Measurements from ENCODE around the gene SPDYE8. TPM values are rescaled to one million over a fixed set of nuclear protein-coding genes. Genes with fewer than 3 reads are reported as not detected.
"Not testable (repeated sequence)": the region's sequence is repeated elsewhere in the genome, so short reads cannot be mapped to it uniquely, and the experiment has no call there.

Gene SPDYE8
- not detected for total RNA-seq
- long read RNA-seq = 0 reads

GRCh38 chr7:73029666-73030065 is at the start of gene SPDYE8:
SPDYE8 (minus strand) TSS chr7:73029766; CDS start chr7:73027966, 1,800 bp downstream.
- H3K36me3 ChIP-seq = not testable (repeated sequence)

DNA sequence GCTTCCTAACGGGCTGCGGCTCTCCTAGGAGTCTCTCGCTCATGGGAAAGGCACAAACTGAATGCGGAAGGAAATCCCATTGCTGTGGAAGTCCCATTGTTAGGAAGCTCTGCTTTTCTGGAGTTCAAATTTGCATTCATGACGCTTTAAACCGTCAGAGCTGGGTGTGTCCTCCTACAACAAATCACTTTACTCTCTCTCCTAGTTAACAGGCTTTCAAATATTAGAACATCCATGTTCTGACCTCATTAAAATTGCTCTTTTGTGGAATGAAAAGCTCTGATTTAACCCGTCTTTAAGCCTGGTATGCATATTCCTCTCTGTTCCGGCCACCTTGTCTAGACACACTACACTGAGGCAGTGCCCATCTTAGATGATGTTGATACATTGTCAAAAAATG is 28.2 kb upstream of the SPDYE8 start, which contains the start of gene SPDYE11:
Gene SPDYE11, minus strand, starts transcription at position 101 of the 400 bp plus-strand sequence. CDS start 1,800 bp downstream, outside the sequence.
- H3K9me3 ChIP-seq (replicated peaks); H3K4me1 ChIP-seq; DNase-seq; intact Hi-C loops (cut with micrococcal nuclease); H3K27me3 ChIP-seq (ENCODE audit: low read depth); H3K27ac ChIP-seq (replicated peaks); H3K4me3 ChIP-seq; H3K36me3 ChIP-seq: not testable (repeated sequence)

More at GRCh38 chr7:73029666-73030065, at the start of gene SPDYE8:
- H3K9me3 ChIP-seq (replicated peaks); DNase-seq; H3K4me1 ChIP-seq; H3K4me3 ChIP-seq; H3K27me3 ChIP-seq (ENCODE audit: low read depth); H3K27ac ChIP-seq (replicated peaks); intact Hi-C loops (cut with micrococcal nuclease): not testable (repeated sequence)

DNA sequence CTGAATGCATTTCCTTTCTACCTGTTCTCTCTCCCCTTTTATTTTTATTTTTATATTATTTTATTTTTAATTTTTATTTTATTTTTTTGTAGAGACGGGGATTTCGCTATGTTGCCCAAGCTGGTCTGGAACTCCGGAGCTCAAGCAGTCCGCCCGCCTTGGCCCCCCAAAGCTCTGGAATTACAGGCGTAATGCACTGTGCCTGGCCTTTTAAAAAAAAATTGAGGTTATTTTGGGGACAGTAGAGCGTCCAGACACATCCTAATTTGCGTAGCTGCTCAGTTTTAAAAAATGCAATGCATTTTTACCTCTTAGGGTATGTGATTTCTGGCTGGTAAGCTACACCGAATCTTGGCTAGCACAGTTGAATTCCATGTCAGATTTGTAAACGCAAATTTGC is 23.1 kb downstream of the SPDYE8 start:
- Histone ChIP-seq H3K4me3 (peak overlapping the region; percentile 77), H3K4me1 (peaks cover 13% of the 10 kb centered on the region), H3K27ac (replicated peaks) (peak overlapping the region; percentile 94)
- DNase-seq = peak; percentile 9
- H3K27me3 ChIP-seq (ENCODE audit: low read depth); intact Hi-C loops (cut with micrococcal nuclease); H3K9me3 ChIP-seq (replicated peaks); H3K36me3 ChIP-seq: not testable (repeated sequence)

DNA sequence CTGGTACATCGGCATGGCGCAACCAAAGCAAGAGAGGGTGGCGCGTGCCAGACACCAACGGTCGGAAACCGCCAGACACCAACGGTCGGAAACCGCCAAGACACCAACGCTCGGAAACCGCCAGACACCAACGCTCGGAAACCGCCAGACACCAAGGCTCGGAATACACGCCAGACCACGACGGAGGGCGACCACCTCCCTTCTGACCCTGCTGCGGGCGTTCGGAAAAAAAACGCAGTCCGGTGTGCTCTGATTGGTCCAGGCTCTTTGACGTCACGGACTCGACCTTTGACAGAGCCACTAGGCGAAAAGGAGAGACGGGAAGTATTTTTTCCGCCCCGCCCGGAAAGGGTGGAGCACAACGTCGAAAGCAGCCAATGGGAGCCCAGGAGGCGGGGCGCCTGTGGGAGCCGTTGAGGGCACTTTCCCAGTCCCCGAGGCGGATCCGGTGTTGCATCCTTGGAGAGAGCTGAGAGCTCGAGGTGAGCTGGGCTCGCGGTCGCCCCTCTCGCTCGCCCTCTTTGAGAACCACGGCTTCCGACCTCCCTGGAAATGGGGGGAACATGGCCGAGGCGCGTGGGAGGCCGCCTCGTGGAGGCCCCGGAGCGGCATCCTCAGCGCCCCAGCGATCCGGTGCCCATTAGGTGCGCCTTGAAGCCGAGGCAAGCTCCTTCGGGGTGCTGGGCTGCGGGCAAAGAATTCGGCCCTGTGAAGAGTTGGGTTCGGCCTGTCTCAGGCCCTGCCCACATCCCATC is 23.7 kb downstream of the SPDYE8 start:
- H3K9me3 ChIP-seq (replicated peaks); H3K36me3 ChIP-seq; intact Hi-C loops (cut with micrococcal nuclease); H3K27me3 ChIP-seq (ENCODE audit: low read depth): not testable (repeated sequence)
- Histone ChIP-seq H3K4me1 (peaks cover 13% of the 10 kb centered on the region), H3K27ac (replicated peaks) (peak overlapping the region; percentile 94), H3K4me3 (peak overlapping the region; percentile 77)
- DNase-seq = peak; percentile 87

- peak; percentile 83 for DNase-seq
- H3K36me3 ChIP-seq; H3K27me3 ChIP-seq (ENCODE audit: low read depth); H3K9me3 ChIP-seq (replicated peaks); intact Hi-C loops (cut with micrococcal nuclease): not testable (repeated sequence)
- Histone ChIP-seq H3K4me3 (peak overlapping the region; percentile 77), H3K27ac (replicated peaks) (peak overlapping the region; percentile 94), H3K4me1 (peaks cover 13% of the 10 kb centered on the region)
Measured at GRCh38 chr7:73005356-73005692, 24.2 kb downstream of the SPDYE8 start.

GRCh38 chr7:72997887-72998468 is 31.6 kb downstream of the SPDYE8 start:
- intact Hi-C loops (cut with micrococcal nuclease); H3K36me3 ChIP-seq; H3K27me3 ChIP-seq (ENCODE audit: low read depth): not testable (repeated sequence)

DNA sequence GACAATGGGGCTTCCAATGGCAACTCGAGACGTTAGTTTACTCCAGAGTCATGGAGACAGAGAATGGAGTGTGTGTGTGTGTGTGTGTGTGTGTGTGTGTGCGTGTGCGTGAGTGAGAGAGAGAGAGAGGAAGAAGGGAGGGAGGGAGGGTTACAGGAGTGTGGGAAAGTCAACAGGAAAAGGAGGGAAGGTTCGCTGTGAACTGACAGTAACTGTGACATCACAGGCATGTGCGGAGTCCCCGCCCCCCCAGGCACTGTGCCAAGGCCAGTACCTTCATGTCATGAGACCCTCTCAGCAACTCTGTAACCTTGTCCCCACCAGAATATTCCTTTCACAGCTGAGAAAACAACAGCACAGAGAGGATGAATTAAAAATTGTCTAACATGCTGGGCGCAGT is 32.1 kb downstream of the SPDYE8 start:
- H3K9me3 ChIP-seq (replicated peaks); intact Hi-C loops (cut with micrococcal nuclease); H3K27me3 ChIP-seq (ENCODE audit: low read depth); DNase-seq; H3K4me1 ChIP-seq; H3K27ac ChIP-seq (replicated peaks); H3K36me3 ChIP-seq; H3K4me3 ChIP-seq: not testable (repeated sequence)

More at GRCh38 chr7:72997887-72998468, 31.6 kb downstream of the SPDYE8 start:
- H3K27ac ChIP-seq (replicated peaks); DNase-seq; H3K4me3 ChIP-seq; H3K9me3 ChIP-seq (replicated peaks); H3K4me1 ChIP-seq: not testable (repeated sequence)

- H3K36me3 ChIP-seq; intact Hi-C loops (cut with micrococcal nuclease); H3K9me3 ChIP-seq (replicated peaks); H3K4me1 ChIP-seq; DNase-seq; H3K27me3 ChIP-seq (ENCODE audit: low read depth); H3K27ac ChIP-seq (replicated peaks); H3K4me3 ChIP-seq: not testable (repeated sequence)
Measured at GRCh38 chr7:72995484-72995883, 34.1 kb downstream of the SPDYE8 start.

DNA sequence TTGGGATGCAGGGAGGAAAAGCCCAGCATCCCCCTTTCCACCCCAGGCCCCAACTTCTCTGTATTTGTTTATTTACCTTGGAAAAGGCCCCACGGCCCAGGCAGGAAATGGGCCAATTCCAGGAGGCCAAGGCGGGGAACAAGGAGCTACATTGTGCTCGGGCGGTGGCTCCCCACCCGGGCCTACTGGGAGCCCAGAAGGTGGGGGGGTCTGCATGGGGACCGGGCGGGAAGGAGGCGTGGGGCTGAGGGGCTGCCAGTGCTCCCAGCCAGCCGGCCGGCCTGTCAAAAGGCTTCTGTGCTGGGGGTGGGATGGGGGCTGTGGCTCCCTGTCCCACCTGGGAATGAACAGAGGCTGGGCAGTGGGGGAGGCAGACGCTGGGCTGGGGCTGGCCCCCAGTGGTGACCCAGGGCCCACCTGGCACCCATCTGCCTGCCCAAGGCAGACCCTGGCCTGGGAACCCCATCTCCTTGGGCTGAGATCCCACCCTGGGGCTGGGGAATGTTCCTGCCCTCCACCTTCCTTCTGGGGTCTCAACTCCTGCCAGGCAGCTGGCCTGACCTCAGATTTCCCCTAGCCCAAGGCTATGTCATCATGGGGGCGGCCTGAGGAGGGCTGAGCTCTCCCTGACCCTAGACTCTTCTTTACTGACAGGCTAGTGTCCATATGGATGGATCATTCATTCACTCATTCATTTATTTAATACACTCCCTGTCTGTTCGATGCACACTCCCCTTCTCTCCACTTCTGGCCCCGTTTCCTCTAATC is 39.2 kb downstream of the SPDYE8 start:
- H3K9me3 ChIP-seq (replicated peaks); H3K4me1 ChIP-seq; H3K27me3 ChIP-seq (ENCODE audit: low read depth); H3K36me3 ChIP-seq; H3K27ac ChIP-seq (replicated peaks); H3K4me3 ChIP-seq; intact Hi-C loops (cut with micrococcal nuclease): not testable (repeated sequence)
- DNase-seq = peak; percentile 36

DNA sequence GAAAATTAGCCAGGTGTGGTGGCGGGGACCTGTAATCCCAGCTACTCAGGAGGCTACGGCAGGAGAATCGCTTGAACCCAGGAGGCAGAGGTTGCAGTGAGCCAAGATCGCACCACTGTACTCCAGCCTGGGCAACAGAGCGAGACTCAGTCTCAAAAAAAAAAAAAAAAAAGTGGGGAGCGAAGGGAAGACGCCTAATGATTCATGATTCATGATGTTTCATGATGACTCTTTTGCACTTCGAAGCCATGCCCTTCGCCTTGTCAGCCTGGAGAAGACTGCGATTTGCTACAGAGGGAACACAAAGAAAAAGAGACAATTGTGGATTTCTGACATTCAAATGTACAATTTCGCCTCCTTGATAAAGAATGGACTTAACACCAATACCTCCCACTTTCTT is 47.5 kb downstream of the SPDYE8 start:
- H3K36me3 ChIP-seq; H3K4me1 ChIP-seq; H3K27ac ChIP-seq (replicated peaks); H3K4me3 ChIP-seq; H3K9me3 ChIP-seq (replicated peaks); H3K27me3 ChIP-seq (ENCODE audit: low read depth); intact Hi-C loops (cut with micrococcal nuclease); DNase-seq: not testable (repeated sequence)

- H3K4me1 ChIP-seq; DNase-seq; H3K36me3 ChIP-seq; intact Hi-C loops (cut with micrococcal nuclease); H3K27ac ChIP-seq (replicated peaks); H3K9me3 ChIP-seq (replicated peaks); H3K27me3 ChIP-seq (ENCODE audit: low read depth); H3K4me3 ChIP-seq: not testable (repeated sequence)
Measured at GRCh38 chr7:72980382-72980781, 49.2 kb downstream of the SPDYE8 start.

DNA sequence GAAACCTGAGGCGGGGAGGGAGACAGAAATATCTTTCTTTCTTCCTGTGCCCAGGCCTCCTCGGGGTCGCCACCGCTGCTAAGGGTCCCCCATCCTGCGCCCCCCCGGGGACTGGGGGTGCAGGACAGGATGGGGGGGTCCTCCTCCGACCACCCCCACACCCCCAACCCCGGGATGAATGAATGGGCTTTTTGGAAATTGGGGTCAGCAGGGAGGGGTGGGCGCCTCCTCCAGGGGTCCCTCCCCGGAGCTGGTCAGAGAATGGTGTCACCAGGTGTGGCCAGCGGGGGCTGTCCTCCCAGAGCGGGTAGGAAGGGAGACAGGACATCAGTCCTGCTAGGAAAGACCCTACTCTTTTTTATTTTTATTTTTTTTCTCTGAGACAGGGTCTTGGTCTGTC is 53.1 kb downstream of the SPDYE8 start:
- H3K27ac ChIP-seq (replicated peaks); H3K27me3 ChIP-seq (ENCODE audit: low read depth); H3K4me1 ChIP-seq; H3K36me3 ChIP-seq; H3K4me3 ChIP-seq; H3K9me3 ChIP-seq (replicated peaks); intact Hi-C loops (cut with micrococcal nuclease); DNase-seq: not testable (repeated sequence)

GRCh38 chr7:72975656-72976286 is 53.8 kb downstream of the SPDYE8 start:
- intact Hi-C loops (cut with micrococcal nuclease); H3K27me3 ChIP-seq (ENCODE audit: low read depth); H3K9me3 ChIP-seq (replicated peaks); DNase-seq; H3K36me3 ChIP-seq; H3K4me3 ChIP-seq; H3K27ac ChIP-seq (replicated peaks); H3K4me1 ChIP-seq: not testable (repeated sequence)

All from left ventricle myocardium inferior (tissue), 1 donor.